AG09309 (cell line): Measurements from ENCODE around the gene THY1.

Experiments used
- DNase-seq: peaks from one replicate; pipeline ENCODE4 v3.0.0-alpha.2; 2010; ENCODE audit warnings: low read depth
- H3K4me3 ChIP-seq: 2 replicates; pipeline ENCODE4 v1.5.1; 2011; ENCODE audit warnings: mild to moderate bottlenecking, low read depth, low read length, moderate library complexity; ENCODE audit not compliant: control insufficient read depth
- TF ChIP-seq, protein P1 (sequence below): IDR thresholded peaks from 2 replicates; pipeline ENCODE4 v1.5.1; 2011; ENCODE audit warnings: mild to moderate bottlenecking, low read depth, low read length, inconsistent platforms; ENCODE audit not compliant: insufficient read depth, control insufficient read depth; ENCODE audit errors: missing control alignments

The THY1 gene

DNA sequence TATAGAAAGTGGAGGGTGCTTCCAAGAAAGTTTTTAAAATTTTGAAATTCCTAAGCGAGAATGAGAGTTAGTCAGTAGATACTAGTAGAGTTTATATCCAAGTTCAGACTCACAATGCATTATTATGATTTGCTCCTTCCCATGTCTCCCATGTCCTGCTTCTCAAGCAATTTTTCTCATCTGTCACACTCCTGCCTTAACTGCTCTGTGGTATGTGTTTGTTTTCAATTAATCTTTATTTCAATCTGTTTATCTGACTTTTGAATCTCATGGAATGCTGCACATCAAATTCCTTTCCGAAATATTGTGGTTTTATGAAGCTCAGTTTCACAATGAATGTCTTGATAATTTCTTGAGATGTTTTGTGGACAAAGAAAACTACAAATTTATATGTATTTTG, 18.1 kb downstream of the THY1 start:
- no peak for DNase-seq
- no peak overlapping the region for H3K4me3 ChIP-seq
- TF ChIP-seq, protein P1, sequence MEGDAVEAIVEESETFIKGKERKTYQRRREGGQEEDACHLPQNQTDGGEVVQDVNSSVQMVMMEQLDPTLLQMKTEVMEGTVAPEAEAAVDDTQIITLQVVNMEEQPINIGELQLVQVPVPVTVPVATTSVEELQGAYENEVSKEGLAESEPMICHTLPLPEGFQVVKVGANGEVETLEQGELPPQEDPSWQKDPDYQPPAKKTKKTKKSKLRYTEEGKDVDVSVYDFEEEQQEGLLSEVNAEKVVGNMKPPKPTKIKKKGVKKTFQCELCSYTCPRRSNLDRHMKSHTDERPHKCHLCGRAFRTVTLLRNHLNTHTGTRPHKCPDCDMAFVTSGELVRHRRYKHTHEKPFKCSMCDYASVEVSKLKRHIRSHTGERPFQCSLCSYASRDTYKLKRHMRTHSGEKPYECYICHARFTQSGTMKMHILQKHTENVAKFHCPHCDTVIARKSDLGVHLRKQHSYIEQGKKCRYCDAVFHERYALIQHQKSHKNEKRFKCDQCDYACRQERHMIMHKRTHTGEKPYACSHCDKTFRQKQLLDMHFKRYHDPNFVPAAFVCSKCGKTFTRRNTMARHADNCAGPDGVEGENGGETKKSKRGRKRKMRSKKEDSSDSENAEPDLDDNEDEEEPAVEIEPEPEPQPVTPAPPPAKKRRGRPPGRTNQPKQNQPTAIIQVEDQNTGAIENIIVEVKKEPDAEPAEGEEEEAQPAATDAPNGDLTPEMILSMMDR: no peak

DNA sequence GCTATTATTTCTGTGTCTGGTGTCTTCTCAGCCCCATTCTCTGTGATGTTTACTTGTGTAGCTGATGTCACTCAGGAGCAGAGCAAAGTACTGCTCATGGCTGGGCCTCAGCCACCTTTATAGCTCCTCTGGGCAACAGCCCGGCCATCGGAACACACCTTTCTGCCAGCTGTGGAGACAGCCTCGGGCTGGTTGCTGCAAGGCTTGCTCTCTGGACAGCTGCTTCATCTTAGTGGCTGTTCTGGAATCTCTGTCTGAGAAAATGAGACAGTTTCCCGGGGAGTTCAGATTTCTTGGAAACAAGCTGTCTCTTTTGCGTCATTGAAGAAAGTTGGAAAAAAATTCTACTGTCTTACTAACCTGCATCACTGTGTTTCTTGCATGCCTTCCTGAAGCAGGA, 20.0 kb downstream of the THY1 start:
- no peak overlapping the region for H3K4me3 ChIP-seq
- TF ChIP-seq, protein P1: no peak

DNA sequence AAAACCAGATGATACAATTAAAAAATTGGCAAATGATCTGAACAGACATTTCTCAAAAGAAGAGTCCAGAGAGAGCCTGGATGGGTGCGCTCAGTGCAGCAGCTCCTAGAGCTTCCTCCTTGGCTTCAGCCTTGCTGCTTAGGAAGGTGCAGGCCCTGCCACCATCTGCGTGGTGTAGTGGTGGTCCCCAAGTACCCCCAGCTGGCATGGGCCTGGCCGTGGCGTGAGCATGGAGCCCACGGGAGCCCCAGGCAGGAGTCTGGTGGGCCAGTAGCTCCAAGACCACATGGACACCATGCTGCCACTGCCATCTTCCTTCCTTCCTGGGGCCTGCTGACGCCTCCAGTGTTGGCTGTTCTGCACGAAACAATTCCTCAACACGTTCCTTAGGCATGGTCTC, 20.5 kb downstream of the THY1 start:
- no peak overlapping the region for H3K4me3 ChIP-seq
- no peak for DNase-seq
- TF ChIP-seq, protein P1: no peak

More for the DNA sequence above, 20.0 kb downstream of the THY1 start:
- DNase-seq: no peak

DNA sequence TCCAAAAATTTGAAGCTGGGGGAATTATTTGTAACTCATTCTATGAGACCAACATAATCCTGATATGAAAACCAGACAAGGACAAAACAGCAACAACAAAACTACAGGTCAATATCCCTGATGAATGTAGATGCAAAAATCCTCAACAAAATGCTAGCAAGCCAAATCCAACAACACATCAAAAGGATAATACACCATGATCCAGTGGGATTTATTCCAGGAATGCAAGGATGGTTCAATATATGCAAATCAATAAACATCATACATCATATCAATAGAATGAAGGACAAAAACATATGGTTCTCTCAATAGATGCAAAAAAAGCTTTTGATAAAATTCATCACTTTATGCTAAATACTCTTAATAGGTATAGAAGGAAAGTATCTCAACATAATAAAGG, 22.1 kb downstream of the THY1 start:
- no peak for DNase-seq
- no peak overlapping the region for H3K4me3 ChIP-seq
- TF ChIP-seq, protein P1: no peak

DNA sequence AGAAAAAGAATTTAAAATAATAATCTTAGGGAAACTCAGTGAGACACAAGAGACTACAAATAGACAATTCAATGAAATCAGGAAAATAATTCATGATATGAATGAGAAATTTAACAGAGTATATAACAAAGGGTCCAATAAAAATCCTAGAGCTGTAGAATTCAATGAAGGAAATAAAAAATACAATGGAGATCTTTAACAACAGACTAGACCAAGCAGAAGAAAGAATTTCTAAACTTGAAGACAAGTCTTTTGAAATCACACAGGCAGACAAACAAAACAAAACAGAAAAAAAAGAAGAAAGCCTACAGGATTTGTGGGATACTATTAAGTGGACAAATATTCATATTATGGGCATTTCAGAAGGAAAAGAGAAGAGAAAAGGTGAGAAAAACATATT, 25.2 kb downstream of the THY1 start:
- H3K4me3 ChIP-seq: no peak overlapping the region
- TF ChIP-seq, protein P1: no peak
- DNase-seq: no peak

DNA sequence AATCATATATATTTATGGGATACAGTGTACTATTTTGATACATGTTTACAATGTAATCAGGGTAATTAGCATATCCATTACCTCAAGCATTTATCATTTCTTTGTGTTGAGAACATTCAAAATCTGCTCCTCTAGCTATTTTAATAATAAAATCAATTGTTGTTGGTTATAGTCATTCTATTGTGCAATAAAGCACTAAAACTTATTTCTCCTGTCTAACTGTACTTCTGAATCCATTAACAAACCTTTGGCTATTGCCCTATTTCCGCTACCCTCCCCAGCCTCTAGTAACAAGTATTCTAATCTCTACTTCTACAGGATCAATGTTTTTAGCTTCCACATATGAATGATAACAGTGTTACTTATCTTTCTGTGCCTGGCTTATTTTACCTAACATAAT, 26.1 kb downstream of the THY1 start:
- DNase-seq: no peak
- TF ChIP-seq, protein P1: no peak
- H3K4me3 ChIP-seq: no peak overlapping the region

DNA sequence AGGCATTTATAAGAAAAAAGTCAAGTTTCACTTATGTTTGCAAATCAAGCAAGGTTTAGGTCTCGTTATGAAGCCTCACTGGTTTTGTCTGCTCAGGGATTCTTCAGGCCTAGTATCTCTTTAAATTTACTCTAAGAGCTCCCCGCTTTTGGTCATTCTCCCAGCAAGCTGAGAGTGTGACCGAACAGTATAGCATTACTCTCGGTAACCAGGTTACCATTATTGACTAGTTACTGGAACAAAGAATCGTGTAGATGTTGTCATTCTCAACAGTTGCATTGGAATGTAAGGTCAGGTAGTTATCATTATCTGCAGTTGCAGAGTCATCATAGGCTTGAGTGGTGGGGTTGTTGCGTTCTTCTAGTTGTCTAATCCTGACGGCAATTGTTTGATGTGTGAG, 31.7 kb downstream of the THY1 start:
- no peak for DNase-seq
- H3K4me3 ChIP-seq: no peak overlapping the region
- TF ChIP-seq, protein P1: no peak
